NCI-H82 (cell line): ENCODE data around the gene TAS2R40.
"Not testable (repeated sequence)": the region's sequence is repeated elsewhere in the genome, so short reads cannot be mapped to it uniquely, and the experiment has no call there.

Experiments used
- DNase-seq: peaks from one replicate; lab custom pipeline; 2025; lab: John Stamatoyannopoulos, UW

The TAS2R40 gene

DNA sequence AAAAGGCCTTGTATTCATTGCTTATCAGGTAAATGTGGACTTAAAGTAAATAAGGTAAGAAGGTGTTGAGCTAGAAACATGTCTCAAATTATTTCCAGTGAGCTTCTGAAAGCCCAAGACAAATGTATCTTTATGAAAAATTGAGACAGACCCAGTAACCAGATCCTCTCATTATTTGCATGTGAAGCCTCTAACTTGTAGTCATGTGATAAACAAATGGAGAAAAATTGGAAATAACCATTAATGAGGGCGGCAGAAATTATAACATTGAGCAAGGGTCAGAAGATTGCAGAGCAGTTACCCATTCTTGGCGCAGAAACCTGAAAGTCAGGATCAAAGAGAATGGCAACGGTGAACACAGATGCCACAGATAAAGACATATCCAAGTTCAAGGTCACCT, at the start of gene TAS2R40:
TAS2R40 (plus strand) TSS at position 301 of the 400 bp plus-strand sequence; CDS start at position 343, 42 bp downstream.
- no peak for DNase-seq

DNA sequence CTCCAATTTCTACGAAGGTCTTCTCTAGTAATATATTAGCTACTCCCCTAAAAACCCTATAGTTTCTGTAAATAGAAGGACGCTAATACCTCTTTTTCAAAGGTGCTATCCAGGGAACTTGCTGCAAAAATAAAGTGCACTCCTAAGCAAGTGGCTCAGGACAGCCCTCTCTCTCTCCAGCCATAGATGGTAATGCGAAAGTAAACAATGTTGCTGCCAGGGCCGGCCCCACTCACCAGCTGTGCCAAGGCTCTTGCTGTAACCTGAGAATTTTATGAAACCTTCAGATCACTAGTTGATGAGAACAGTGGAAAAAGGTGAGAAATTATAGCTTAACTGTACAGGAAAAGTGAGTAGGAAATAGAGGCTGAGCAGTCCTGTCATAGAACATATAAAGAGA, 49.5 kb upstream of the TAS2R40 start:
- no peak for DNase-seq

DNA sequence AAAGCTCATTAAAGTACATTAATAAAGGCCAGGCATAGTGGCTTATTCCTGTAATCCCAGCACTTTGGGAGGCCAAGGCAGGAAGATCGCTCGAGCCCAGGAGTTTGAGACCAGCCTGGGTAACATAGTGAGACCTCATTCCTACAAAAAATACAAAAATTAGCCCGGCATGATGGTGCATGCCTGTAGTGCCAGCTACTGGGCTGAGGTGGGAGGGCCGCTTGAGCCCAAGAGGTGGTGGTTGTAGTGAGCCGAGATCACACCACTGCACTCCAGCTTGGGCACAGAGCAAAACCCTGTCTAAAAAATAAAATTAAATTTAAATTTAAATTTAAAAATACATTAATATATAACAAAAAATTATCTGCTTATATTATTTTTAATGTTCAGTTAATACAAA, 45.7 kb upstream of the TAS2R40 start:
- no peak for DNase-seq

DNA sequence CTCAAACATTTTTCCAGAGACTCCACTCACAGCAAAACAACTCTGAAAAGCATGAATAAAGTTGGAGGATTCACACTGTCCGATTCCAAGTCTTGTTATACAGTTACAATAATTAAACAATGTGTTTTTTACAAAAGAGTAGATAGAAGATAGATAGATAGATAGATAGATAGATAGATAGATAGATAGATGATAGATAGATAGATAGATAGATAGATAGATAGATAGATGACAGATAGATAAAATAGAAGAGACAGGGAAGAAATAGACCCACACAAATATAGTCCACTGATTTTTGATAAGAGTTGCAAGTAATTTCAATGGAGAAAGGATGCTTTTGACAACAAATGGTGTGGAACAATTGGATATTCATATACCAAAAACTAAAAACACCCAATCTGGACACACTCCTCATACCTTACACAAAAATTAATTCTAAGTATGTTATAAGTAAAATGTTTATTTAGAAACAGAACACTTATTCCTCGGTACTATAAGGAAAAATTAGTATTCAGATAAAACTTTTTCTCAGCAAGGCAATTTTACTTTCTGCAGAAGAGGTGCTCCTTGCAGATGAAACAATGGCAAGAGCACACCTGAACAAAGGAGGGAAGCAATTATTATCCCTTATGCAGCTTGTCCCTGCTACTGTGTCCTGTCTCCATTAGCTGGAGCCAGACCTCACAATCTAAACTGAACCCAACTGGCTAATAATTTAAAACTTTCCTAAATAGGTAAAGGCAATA, 44.3 kb upstream of the TAS2R40 start:
- DNase-seq = no peak

DNA sequence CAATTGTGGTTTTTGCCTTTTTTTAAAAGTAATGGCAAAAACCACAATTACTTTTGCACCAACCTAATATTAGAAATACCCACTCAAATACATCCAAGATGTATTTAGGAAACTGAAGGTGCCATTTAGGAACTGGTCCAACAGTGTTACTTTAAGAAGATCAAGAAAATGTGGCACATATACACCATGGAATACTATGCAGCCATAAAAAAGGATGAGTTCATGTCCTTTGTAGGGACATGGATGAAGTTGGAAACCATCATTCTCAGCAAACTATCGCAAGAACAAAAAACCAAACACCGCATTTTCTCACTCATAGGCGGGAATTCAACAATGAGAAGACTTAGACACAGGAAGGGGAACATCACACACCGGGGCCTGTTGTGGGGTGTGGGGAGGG, 41.1 kb upstream of the TAS2R40 start:
- DNase-seq = not testable (repeated sequence)

DNA sequence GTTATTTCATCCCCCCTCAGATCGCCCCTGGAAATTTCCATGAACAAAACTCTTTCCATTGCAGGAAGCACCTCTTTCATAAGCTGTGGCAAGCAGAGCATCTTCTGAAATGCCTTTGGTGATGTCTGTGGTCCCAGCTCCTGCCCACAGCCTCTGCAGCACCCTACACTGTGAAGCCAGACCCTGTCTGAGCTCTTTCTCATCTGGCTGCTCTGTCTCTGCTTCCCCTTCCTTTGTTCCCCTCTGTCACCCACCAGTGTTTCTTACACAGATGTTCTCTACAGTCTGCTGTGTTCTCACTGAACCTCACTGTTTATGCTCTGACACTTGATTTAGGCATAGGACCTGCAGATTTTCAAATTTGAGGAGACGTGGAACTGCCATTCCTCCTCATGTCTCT, 40.5 kb upstream of the TAS2R40 start:
- no peak for DNase-seq

DNA sequence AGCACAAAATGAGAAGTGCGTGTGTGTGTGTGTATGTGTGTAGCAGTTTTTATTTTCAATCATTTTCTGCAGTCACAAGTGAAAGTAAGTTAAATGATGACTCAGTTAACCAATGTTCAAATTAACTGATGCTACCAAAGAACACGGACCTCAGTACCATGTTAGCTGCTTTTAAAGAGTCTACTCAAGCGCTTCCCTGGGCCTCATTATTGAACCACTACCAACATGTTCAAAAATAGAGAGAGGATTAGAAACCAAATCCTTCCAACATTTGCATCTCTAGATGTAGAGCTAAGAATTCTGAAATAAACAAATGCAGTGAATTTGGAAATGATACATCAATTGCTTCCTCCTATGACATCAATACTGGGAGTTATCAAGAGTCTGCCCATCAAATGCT, 38.8 kb upstream of the TAS2R40 start, which contains the start of gene TAS2R39:
TAS2R39 (plus strand) TSS at position 396 of the 400 bp plus-strand sequence; CDS start at position 396, 0 bp downstream.
- no peak for DNase-seq

DNA sequence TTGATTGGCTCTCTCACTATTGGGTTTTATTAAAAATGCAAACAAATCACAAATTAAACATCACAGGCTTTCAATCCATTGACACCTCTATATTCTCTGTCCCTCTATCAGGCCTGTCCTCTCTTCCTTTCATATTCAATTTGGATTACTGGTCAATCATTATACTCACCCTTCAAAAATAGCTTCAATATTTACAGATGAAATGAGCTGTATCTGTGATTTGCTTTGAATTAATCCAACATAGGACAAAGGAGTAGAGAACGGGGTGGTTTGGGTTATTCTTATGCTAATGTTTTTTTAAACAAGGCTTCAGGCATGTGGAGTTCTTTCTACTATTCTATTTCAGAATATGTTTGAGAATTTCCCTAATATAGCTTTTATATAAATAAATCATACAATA, 36.3 kb upstream of the TAS2R40 start:
- no peak for DNase-seq

DNA sequence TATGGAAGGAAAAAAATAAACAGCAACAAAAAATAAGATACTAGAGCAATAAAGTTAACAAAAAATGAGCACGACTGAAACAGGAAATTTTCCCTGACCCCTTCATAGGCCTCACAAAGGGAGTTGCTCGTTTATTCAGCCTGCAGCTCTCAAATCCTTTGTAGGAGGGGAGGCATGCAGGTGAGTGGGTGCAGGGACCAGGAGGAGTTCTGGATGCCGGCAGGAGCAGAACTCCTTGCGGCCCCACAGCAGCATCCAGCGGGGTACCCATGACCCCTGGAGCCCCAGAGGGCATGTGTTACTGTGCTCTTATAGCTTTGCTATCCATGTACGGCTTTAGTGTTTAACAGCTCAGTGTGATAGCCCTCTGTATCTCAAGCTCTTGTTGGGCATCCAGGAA, 32.8 kb upstream of the TAS2R40 start:
- DNase-seq = no peak

DNA sequence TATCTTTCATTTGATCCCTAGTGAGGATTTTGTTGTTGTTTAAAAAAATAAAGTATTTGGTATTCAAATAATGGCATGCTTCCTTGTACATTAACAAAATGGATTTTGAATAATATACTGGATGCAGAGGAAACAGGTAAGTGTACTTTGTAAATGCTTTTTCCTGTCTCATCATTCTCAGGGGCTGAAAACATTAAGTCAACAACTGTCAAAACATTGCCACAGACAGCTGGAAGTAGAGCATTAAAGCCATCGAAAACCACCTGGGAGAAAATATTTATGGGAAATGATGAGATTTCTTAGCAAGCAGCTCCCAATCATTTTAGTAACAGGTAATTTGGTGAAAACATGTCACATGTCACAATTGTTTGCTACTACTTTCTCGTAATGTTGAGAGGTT, 28.0 kb upstream of the TAS2R40 start:
- DNase-seq = no peak

DNA sequence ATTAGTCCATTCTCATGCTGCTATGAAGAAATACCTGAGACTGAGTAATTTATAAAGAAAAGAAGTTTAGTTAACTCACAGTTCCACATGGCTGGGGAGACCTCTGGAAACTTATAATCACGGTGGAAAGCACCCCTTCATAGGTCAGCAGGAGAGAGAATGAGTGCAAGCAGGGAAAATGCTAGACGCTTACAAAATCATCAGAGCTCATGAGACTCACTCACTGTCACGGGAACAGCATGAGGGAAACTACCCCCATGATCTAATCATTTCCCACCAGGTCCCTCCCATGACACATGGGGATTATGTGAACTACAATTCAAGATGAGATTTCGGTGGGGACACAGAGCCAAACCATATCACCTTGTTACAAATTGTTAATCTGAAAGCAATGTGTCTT, 22.8 kb upstream of the TAS2R40 start:
- peak; percentile 15 for DNase-seq

DNA sequence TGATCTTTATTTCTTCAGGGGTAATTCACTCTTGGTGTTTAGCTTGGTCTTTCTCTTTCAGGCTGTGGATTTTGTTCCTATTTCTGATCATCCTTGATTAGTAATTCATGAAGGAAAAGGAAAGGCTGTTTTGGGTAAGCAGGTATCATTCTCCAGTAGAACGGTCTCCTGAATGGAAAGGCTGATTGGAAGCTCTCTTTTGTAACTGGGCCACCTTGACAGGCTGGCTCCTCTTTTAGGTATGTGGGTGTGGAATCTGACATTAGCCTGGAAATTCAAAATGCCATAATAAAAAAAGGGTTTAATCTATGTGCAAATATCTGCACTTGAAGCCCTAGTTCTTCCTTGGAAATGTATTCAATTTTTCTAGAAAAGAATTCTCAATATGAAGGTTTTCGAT, 19.7 kb upstream of the TAS2R40 start:
- no peak for DNase-seq

DNA sequence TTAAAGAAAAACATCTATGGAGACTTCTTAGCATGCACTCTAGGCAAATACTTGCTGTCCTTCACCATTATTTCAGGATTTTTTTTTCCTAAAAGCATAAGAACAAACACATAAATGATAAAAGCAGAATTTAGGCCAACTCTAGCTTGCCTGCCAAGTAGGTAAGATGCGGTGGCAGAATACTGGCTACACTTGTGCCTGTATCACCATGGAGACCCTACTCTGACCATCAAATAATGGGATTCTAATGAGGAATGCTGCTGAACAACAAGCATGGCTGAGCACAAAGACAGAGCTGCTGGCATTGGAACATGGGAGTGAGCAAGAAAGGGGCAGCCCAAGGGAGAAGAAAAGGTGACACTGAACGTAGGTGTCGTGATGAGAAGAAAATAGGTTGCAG, 18.5 kb upstream of the TAS2R40 start:
- no peak for DNase-seq

DNA sequence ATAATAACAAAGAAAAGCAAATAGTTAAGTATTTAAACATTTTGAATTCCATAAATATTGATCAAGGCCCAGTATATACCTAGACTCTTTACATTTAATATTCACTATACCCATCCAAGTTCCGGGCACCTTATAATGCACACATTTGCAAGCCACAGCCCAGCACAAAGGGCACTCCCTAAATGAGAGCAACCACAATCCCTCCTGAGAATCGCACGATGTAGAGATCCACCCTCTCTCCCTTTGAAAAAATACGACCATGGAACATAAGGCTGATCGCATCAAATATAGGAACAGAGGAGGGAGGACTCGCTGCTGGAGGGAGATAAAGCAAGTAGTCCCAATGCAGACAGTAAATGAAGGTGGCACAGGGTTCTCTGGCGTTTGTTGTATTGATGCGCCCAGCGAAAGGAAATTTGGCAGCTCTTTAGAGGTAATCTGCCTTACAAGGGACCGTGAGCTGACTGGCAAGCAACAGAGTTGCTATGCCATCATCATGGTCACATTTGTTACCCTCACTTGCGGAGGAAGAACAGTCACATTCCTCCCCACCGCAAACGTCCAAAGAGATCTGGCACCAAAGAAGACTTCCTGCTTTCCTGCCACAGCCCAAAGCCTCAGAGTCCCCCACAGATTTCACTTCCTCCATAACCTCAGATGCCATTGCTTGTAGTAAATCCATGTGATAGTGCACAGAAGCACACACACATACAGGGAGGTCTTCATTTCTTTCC, 16.1 kb upstream of the TAS2R40 start:
- DNase-seq = no peak

DNA sequence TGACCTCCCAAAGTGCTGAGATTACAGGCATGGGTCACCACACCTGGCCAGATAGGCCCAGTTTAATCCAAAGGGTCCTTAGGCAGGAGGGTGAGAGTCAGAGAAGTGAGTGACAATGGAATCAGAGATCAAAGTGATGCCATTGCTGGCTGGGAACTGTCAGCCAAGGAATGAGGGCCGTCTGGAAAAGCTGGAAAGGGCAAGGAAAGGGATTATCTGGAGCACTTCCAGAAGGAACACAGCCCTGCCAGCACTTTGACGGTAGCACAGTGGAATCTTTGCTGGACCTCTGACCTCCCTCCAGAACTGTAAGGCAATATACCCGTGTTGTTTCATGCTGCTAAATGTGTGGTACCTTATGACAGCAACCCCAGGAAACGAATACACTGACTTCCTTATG, 11.3 kb upstream of the TAS2R40 start:
- DNase-seq = no peak

DNA sequence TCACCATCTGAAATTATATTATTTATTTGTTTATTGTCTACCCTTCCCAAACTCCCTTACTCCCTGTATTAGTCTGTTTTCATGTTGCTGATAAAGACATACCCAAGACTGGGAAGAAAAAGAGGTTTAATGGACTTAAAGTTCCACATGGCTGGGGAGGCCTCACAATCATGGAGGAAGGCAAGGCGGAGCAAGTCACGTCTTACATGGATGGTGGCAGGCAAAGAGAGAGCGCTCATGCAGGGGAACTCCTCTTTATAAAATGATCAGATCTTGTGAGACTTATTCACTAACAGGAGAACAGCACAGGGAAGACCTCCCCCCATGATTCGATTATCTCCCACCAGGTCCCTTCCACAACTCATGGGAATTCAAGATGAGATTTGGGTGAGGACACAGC, 8.4 kb upstream of the TAS2R40 start:
- DNase-seq = not testable (repeated sequence)

DNA sequence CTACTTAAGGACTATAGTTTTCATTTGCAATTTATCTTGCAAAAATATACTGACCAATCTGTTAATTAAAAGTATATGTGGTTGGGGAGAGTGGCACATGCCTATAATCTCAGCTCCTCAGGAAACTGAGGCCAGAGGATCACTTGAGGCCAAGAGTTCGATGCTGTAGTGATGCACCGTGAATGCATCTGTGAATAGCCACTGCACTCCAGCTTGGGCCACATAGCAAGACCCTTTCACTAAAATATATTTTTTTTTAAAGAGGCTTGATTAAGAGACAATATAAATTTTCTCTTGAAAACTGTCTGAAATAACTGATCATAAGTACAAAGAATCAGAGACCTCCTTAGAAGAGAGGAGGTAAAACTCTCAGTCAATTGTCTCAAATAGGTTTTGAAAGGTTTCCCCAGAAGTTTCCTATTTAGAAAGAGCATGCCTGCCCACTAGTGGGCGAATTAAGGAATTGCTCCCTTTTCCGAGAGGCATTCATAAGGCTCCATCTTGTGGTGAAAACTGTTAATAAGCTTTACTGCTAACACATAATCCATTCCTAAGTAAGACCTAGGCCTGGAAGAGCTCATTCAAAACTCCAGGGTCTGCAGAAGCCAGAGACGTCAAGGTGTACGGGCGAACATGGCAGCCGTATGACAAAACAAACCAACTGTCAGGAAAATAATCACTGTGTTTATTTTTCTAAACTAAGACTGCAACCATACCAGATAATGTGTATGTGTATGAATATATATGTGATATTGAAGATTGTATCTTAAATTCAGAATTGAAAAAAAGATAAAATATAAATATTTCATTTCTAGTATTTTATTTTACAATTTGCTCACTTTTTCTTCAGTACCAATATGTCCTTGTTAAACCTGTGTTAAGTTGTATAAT, 6.8 kb upstream of the TAS2R40 start:
- DNase-seq = peak; percentile 94

DNA sequence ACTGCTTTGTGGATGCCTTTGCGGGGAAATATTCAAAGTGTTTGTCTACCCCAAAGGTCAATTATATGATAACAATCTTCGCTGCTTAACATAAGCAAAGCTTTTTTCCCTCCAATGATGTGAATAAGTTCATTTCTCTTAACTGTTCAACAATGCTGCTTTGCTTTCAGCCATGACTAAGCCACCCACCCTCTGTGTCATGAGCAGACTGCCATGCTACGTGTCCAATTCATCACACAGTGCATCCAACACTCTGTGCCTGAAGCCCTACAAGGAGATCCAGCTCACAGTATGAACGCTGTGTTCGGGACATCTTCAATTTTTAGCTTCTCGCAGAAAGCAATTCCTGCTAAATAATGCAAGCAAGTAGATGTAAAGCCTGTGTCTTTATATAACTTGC, 5.7 kb upstream of the TAS2R40 start:
- DNase-seq = no peak

DNA sequence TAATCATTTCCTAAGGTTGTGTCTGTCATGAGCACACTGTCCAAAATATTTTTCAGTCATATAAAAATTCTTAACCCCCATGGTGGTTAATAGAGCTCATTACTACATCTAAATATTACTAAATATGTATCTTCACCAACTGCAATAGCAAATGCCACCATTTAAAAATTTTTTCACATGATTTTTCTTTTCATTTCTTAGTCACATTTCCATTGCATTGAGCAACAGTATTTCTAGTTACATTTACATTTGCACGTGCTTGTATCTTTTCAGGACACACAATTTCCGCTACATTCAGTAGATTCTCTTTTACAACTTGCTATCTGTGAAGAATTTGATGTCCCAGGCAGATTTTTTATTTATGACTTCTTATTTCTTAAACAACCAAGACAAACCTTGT, 5.2 kb upstream of the TAS2R40 start:
- DNase-seq = no peak

DNA sequence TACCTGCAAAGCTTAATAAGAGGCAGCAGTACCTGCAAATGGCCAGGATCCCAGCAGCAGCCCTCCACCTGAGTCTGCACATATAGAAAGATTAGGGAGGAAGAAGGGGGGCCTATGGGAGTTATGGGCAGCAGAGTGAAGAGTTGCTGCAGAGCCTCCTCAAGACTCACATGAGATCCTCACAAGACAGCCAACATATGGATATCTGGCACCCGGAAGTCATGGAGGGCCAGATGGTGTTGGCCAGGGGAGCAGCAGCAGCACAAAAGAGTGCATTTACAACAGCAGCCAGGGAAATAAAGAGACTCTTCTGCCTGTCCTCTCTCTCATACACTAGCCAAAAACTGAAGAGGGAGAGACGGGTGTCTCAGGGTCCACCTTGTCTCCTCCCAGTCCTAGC, 4.0 kb upstream of the TAS2R40 start:
- peak; percentile 46 for DNase-seq

DNA sequence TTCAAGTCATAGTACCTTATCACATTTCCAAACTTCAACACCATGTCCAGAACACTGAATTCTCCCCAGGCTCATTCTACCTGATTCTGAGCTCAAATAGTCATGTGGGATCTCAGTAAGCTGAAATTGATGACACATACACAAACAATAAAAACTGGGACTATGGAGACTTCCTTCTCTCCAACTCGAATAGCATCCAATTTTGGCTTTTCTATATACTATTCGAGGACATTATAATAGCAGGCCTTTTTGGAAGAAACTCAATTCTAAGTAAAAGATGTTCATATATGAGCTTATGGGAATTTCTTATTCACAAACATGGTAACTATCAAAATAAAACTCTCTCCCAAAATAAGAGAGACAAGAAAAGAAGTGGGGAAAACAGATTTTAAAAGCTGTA, 551 bp upstream of the TAS2R40 start:
- DNase-seq = no peak

DNA sequence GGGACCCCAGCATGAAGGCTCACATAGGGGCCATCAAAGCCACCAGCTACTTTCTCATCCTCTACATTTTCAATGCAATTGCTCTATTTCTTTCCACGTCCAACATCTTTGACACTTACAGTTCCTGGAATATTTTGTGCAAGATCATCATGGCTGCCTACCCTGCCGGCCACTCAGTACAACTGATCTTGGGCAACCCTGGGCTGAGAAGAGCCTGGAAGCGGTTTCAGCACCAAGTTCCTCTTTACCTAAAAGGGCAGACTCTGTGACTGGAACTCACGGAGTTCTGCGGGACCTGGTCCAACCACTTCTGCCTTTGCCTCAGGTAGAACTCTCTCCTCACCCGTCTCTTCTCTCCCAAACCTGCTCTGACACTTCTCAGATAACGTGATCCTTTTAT, 945 bp downstream of the TAS2R40 start:
- no peak for DNase-seq

DNA sequence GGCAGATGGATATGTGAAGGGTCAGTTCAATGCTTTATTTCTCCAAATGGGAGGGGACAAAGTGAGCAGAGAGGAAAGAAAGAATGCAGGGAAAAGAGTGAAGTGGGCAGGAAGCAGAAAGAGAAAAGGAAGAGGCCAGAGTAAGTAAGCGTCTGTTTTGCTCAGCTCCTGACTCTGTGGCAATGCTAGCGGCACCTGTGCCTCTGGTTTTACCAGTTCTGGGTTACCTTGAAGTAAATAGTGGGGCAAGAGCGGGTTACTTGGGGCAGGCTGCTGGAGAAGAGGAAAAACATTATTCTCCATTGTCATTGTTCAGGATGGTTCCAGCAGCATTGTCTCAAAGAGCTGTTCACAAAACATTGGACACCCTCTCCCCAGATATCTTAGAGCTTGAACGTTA, 1.9 kb downstream of the TAS2R40 start:
- no peak for DNase-seq
